ENCODE measurements around the gene DCTN3. TPM values are rescaled to one million over a fixed set of nuclear protein-coding genes. Genes with fewer than 3 reads are reported as not detected.

The DCTN3 gene
- total RNA-seq, 1 donor = 43.6 TPM

DNA sequence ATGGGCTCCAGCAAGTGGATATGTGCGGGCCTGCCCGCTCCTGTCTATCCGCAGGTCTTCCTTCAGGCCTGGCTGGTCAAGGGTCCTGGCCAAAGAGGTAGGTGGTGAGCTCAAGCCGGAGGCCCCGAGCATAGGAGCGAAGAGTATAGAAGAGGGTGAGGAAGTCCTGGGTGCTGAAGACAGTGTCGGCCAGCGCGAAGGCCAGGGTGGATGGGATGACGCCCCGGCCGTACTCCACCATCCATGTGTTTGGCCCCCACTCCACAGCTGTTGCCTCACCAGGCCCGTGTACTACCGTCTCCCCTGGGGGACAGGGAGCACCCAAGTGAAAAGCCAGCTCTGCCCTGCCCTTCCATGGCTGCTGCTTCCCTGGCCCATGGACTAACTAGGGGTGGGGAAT is 15.3 kb upstream of the DCTN3 start:
- peaks cover 33% of the 10 kb centered on the region for H3K4me1 ChIP-seq (ENCODE audit: insufficient read depth, low read length)
- no peak overlapping the region for H3K4me3 ChIP-seq (ENCODE audit: low read length)
- no peaks in the 10 kb centered on the region for H3K9me3 ChIP-seq (ENCODE audit: low read depth, low read length)
- peaks cover 7% of the 10 kb centered on the region for H3K27me3 ChIP-seq (ENCODE audit: insufficient read depth, low read length)

DNA sequence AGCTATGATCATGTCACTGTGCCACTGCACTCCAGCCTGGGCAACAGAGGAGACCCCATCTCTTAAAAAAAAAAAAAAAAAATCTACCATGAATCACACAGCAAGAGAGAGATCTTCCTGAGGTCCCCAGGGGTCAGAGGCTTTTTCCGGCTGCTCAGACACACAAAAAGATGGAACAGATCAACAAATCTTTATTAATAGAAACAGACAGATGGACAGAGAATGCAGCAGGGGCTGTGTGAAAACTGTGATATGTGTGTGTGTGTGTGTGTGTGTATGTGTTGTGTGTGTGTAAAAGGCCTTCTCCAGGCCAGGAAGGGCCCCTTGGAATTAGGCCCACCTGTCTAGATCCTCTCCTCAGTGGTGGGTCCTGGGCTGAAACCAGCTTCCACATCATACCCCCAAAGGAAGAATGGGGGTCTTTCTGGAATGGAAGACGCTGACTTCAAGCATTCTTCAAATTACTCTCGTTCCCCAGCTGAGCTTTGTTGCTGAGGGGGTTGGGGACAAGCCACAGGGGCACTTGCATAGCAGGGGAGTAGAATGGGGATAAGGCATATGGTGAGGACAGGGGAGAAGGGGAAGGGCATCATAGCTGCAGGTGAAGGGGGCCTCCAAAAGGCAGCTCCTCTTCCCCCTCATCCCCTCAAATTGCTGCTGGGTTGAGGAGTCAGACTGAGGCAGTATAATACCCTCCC is 14.4 kb upstream of the DCTN3 start:
- H3K4me3 ChIP-seq (ENCODE audit: low read length) = no peak overlapping the region
- H3K4me1 ChIP-seq (ENCODE audit: insufficient read depth, low read length) = peaks cover 33% of the 10 kb centered on the region
- peaks cover 16% of the 10 kb centered on the region for H3K27me3 ChIP-seq (ENCODE audit: insufficient read depth, low read length)
- H3K9me3 ChIP-seq (ENCODE audit: low read depth, low read length) = no peaks in the 10 kb centered on the region

DNA sequence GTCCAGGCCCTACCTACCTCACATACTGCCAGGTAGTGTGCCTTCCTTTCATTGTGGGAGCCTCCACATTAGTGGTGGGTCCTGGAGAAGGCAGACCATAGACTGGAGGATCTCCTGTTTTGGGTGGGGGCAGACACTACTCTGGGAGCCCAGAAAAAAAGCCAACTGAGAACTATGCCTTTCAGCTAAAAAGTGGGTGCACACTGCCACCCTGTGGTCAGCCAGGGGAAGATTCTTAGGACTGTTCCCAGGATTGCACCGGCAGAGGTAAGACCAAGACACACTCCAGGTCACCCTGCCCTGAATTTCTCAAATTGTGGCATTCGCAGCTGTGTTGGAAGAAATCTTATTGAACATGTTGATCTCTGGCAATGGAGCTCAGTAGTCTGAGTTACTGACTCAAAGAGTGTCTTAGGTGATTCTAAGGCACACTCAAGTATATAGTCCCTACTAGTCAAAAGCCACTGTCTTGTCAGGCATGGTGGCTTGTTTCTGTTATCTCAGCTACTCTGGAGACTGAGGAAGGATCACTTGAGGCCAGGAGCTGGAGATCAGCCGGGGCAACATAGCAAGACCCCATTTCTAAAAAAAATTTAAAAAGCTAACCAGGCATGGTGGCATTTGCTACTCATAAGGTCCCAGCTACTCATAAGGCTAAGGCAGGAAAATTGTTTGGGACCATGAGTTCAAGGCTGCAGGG is 13.7 kb upstream of the DCTN3 start:
- Histone ChIP-seq H3K4me3 (ENCODE audit: low read length) (no peak overlapping the region), H3K4me1 (ENCODE audit: insufficient read depth, low read length) (peaks cover 33% of the 10 kb centered on the region), H3K9me3 (ENCODE audit: low read depth, low read length) (no peaks in the 10 kb centered on the region), H3K27me3 (ENCODE audit: insufficient read depth, low read length) (peaks cover 23% of the 10 kb centered on the region)

DNA sequence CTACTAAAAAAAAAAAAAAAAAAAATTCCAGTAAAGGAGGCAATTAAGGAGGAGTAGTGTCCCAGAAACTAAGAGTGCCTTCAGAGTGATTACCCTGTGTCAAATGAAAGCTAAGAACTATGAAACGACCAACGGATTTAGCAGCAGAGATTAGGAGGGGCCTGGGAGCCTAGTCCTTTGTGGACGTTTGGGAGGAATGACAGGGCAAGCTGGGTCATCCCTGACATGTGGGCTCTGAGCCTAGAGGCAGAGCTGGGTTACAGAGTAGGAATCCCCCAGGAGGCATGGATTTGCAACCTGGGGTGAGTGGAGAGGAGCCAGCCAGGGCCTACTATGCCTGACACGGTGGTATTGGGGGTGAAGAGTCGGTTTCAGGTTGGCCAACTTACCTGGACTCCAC is 12.9 kb upstream of the DCTN3 start:
- Histone ChIP-seq H3K27me3 (ENCODE audit: insufficient read depth, low read length) (peaks cover 28% of the 10 kb centered on the region), H3K4me1 (ENCODE audit: insufficient read depth, low read length) (peaks cover 35% of the 10 kb centered on the region), H3K9me3 (ENCODE audit: low read depth, low read length) (no peaks in the 10 kb centered on the region), H3K4me3 (ENCODE audit: low read length) (no peak overlapping the region)

DNA sequence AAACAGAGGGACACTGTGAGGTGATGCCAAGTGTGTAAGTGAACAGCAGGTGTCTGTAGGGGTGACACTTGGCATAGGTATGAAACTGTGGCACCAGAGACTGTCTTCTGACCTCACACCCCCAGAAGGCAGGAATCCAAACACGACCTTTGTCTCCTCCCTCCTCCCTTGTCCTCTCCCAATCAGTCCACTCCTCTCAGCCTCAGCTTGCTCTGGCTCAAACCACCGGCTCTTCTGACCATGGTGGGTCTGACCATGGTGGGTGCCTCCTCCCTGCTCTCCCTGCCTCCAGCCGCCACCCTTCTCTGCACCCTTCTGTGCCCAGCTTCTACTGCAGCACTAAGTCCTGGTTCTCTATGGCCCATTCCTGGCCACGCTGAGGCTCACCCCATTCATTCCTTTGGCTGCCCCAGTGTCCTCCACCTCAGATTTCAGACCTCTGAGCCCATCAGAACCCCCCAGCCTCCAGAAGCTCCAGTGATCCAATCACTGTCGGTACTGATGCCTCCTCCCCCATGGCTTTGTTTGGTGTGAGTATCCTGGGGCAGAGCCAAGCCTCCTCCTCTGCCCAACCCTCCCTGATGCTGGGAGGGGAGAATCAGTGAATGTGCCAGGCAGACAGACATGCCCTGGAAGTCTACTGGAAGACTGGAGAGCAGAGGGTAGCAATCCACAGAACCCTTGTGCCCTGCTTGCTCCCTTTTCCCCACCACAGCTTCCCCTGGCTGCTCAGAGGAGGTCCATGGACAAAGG is 10.3 kb upstream of the DCTN3 start:
- Histone ChIP-seq H3K27me3 (ENCODE audit: insufficient read depth, low read length) (peaks cover 54% of the 10 kb centered on the region), H3K9me3 (ENCODE audit: low read depth, low read length) (no peaks in the 10 kb centered on the region), H3K4me1 (ENCODE audit: insufficient read depth, low read length) (peaks cover 17% of the 10 kb centered on the region), H3K4me3 (ENCODE audit: low read length) (no peak overlapping the region)

DNA sequence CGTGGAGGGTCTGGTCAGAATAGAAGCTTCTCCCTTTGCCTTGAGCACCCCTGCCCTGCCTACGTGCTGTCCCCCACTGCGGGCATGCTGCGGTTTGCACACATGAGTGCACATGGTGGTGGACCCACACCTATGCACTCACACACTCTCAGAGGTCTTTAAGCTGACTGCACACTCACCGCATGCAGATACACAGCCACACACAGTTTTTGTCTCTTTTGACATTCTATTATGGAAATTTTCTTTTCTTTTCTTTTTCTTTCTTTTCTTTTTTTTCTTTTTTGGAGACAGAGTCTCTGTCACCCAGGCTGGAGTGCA is 9.2 kb upstream of the DCTN3 start:
- Histone ChIP-seq H3K9me3 (ENCODE audit: low read depth, low read length) (no peaks in the 10 kb centered on the region), H3K27me3 (ENCODE audit: insufficient read depth, low read length) (peaks cover 65% of the 10 kb centered on the region), H3K4me1 (ENCODE audit: insufficient read depth, low read length) (peaks cover 15% of the 10 kb centered on the region), H3K4me3 (ENCODE audit: low read length) (no peak overlapping the region)

DNA sequence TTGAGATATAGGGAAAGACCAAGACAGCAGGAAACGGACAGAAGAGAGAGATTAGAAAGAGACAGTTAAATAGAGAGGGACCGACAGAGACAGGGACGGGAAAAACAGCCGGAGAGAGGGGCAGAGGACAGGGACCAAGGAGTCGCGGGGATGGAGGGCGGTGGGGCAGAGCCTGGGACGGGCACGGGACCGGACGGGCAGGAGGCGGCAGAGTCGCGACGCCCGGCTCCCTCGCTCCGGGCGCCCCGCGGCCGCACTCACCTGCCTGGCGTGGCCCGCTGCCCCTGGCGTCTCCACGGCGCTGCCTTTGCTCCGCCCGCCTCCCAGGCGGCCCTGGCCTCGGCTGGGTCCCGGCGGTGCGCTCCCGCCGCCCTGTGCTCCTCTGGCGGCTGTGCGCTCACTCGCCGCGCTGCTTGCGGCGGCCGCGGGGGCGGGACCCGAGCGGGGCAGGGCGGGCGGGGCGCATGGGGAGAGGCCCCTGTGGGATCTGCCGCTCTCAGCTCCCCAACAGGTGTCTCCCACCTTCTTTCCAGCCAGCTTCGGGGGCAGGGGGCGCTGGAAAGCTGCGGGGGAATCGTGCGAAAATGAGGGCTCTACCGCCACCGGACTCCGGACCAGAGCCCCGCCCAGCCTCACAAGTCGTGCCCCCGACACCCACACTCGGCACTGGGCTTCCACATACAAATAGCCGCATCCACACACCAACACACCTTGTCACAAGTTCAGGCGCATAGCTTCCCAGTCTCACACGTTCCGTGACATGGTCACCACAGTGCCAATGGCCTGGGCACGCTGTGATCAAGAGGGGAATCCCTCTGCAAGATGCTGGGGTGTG is 8.6 kb upstream of the DCTN3 start, which contains the start of gene ARID3C:
TSS of gene ARID3C (minus strand) at position 411 of the 835 bp plus-strand sequence. CDS start 1,052 bp downstream, outside the sequence.
- no peak within 1 kb of the TSS for H3K4me3 ChIP-seq (ENCODE audit: low read length)
- H3K27me3 ChIP-seq (ENCODE audit: insufficient read depth, low read length) = peaks cover 70% of the 10 kb centered on the region
- H3K9me3 ChIP-seq (ENCODE audit: low read depth, low read length) = no peaks in the 10 kb centered on the region
- H3K4me1 ChIP-seq (ENCODE audit: insufficient read depth, low read length) = peaks cover 12% of the 10 kb centered on the region

DNA sequence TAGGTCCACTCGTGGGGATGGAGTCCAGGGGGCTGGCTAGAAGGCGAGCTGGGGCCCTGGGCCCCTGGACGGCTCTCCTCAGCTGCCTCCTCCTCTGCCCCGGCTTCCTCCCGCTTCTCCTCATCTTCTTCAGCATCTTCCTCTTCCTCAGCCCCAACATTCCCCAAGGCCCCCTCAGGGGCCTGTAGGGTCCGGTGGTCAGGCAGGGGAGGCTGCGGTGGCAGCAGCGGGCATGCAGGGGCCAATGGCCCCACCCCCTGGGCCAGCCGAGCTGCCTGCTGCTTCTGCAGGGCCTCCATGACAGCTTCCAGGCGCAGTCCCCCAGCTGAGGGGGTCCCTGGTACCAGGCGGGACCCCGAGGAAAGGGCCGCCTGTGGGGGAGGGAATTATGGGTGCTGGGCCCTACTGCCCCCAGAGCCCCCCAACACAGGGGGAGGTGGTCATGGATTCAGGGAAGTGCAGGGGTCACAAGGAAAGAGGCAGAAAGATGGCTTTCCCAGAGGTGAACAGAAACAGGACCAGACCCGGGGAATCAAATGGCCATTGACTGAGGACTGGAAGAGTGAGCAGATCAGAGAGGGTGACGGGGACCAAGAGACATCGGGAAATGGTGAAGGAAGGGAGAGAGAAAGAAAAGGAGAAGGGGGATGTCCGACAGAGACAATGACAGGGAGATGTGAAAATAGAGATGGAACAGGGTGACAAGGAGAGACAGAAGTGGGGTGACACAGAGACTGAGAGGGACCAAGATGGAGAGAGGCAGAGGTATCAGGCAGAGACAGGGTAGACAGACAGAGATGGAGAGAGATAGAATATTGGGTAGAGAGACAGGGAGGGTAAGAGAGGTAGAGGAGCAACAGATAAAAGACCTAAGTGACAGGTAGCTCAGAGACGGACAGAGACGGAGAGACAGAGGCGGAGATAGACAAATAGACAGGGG is 7.7 kb upstream of the DCTN3 start:
- Histone ChIP-seq H3K27me3 (ENCODE audit: insufficient read depth, low read length) (peaks cover 77% of the 10 kb centered on the region), H3K4me1 (ENCODE audit: insufficient read depth, low read length) (peaks cover 14% of the 10 kb centered on the region), H3K9me3 (ENCODE audit: low read depth, low read length) (no peaks in the 10 kb centered on the region), H3K4me3 (ENCODE audit: low read length) (no peak overlapping the region)

DNA sequence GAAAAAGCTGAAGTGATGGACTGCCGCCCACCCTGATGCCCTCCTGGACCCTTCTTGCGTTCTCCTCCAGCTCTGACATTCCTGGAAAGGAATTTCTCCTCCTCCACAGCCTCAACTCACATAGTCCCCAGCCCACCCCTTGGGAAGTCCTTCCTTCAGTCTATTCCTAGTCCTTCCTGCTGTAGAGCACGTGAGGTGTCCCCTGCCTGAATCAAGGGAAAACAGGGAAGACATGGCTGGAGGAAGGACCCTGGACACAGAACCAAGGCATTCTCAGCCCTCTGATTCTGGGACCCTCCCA is 4.8 kb upstream of the DCTN3 start:
- no peak overlapping the region for H3K4me3 ChIP-seq (ENCODE audit: low read length)
- no peaks in the 10 kb centered on the region for H3K9me3 ChIP-seq (ENCODE audit: low read depth, low read length)
- H3K27me3 ChIP-seq (ENCODE audit: insufficient read depth, low read length) = peaks cover 81% of the 10 kb centered on the region
- H3K4me1 ChIP-seq (ENCODE audit: insufficient read depth, low read length) = peaks cover 20% of the 10 kb centered on the region

DNA sequence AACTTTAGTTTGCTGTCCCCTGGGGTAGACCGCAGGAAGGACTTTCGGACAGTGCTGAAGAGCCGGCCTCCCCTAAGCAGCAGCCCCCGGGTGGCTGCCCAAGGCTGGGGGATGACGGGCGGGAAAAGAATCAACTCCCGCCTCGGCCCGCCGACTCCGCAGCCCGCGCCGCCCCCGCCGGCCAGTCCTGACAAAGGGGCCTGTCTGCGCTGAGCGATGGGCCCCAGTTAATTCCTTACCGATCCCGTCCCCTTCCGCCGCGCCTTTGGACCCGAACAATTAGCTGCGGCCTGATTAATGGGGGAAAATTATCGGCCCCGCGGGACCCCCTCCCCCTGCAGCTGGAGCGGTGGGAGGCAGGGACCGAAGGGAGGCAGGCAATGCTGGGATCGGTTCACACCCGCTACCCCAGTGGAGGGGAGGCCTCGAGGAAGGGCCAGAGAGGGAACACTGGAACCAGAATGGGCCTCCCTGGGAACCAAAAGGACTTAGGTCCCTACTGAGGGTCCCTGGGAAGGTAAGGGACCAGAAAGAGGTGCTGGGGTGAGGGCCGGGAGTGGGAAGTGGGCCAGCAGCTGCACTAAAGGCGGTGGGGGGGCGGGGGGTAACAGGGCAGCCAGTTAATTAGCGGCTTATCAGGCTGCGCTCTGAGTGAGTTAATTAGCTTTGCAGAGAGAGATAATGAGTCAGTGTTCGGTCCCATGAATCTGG is 4.3 kb upstream of the DCTN3 start:
- H3K4me1 ChIP-seq (ENCODE audit: insufficient read depth, low read length) = peaks cover 25% of the 10 kb centered on the region
- peaks cover 76% of the 10 kb centered on the region for H3K27me3 ChIP-seq (ENCODE audit: insufficient read depth, low read length)
- no peak overlapping the region for H3K4me3 ChIP-seq (ENCODE audit: low read length)
- no peaks in the 10 kb centered on the region for H3K9me3 ChIP-seq (ENCODE audit: low read depth, low read length)

DNA sequence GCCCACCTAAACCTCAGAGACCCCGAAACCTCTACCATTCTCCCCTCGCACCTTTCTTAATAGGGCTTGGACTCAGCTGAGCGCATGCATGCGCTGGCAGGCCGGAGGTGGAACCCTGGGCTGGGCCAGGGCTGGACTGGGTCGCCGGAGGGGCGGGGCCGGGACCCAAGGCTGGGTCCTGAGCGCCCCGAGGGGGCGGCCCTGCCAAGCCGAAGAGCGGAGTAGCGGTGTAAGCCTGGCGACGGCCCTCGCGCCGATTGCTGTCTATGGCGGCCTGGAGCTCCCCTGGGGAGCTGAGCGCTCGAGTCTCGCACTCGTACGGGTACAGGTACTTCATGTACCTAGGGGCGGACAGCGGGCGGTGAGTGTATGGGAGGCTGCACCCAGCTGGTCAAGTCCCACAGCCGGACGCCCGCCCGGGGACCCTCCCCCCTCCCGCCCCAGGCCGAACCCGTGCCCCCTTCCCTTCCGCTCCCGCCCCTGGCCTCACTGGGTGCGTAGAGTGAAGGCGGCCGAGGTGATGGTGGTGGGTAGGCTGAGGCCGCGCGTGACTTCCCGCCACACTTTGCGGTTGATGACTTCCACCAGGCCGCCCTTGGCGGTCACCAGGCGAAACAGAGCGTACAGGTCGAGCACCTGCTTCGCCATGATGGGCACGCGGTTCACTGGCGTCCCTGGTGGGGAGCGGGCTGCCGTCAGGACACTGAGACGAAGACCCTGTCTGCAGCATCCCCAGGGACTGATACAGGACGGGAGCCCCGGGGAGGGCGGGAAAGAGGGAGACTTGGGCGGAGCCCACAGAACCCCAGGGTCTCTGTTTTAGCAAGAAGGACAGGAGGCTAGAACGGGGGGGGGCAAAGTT is 3.3 kb upstream of the DCTN3 start:
- Histone ChIP-seq H3K4me1 (ENCODE audit: insufficient read depth, low read length) (peaks cover 26% of the 10 kb centered on the region), H3K27me3 (ENCODE audit: insufficient read depth, low read length) (peaks cover 69% of the 10 kb centered on the region), H3K4me3 (ENCODE audit: low read length) (no peak overlapping the region), H3K9me3 (ENCODE audit: low read depth, low read length) (no peaks in the 10 kb centered on the region)

DNA sequence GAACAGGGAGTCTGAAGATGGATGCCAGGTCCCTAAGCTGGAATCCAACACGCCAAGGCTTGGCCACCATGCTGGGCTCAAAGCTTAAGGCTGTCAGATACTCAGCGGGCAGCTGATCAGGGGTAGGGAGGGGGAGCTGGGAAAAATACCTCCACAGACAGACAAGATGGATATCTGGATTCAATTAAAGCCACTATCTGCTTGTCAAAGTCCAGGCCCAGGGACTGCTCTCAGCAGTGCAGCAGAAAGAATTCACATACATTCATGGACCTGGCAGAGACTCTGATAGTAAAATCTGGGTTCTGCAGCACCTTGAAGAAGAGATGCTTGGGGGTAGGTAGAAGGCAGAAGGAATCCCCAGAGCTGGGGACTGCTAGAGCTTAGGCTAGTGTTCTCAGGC is 5.2 kb downstream of the DCTN3 start:
- H3K9me3 ChIP-seq (ENCODE audit: low read depth, low read length) = no peaks in the 10 kb centered on the region
- H3K27me3 ChIP-seq (ENCODE audit: insufficient read depth, low read length) = no peaks in the 10 kb centered on the region
- H3K4me1 ChIP-seq (ENCODE audit: insufficient read depth, low read length) = peaks cover 29% of the 10 kb centered on the region
- no peak overlapping the region for H3K4me3 ChIP-seq (ENCODE audit: low read length)

Data from mononuclear cell (primary cell).